Measurements from ENCODE around the gene GP1BA. TPM values are rescaled to one million over a fixed set of nuclear protein-coding genes. Genes with fewer than 3 reads are reported as not detected.

Gene GP1BA
- total and polyA plus RNA-seq, 10 of the 15 experiments (the other 5 are each of a cell fraction or from before 2014, with no cell fraction given): 0.04 to 0.67 (median 0.28) TPM; not detected in 1

DNA sequence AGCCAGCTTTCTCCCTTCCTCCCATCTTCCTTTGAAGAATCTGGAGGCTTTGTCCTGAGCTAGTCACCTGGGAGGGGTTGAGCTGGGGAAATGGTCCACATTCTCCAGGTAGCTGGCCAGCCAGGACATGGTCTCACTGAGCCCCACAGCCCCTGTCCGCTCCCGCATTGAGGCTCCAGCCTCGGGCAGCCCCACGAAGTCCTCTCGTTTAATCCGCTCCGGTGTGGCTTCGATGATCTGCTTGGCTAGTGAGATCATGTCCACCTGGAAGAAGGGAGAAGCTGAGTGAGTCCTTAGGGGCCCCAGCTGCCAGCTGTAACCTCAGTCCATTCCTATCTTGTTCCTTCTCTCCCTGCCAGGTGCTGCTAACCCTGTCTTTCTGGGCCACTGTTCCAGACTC, 38.2 kb downstream of the GP1BA start:
- H3K79me2 ChIP-seq (ENCODE audit: control insufficient read depth, insufficient read depth, low read length): peaks cover 27% of the 10 kb centered on the region
- ChIA-PET RAD21 (ENCODE audit: unreplicated experiment) (interaction anchor here (1.2 to 1.3 kb wide), 2 partner anchors 16 to 90 kb away, joined by 3 read pairs; no protein-coding TSS in a partner anchor), POLR2A (interaction anchor here (0.6 to 1.0 kb wide), 2 partner anchors 20 to 1787 kb away, joined by 4 read pairs; no protein-coding TSS in a partner anchor), SMC1A (ENCODE audit: uncharacterized antibody, unreplicated experiment) (interaction anchor here (1.5 to 2.7 kb wide), 3 partner anchors 30 to 61 kb away, joined by 3 to 9 read pairs (median 5); partner anchors contain the start of genes RNF167 and SLC25A11), CTCF (interaction anchor here (0.5 to 1.9 kb wide), 7 partner anchors 10 to 112 kb away, joined by 3 to 10 read pairs (median 4); partner anchors contain the start of genes CAMTA2, RNF167 and SLC25A11)
- FAIRE-seq: no peak
- no peak for DNase-seq (ENCODE audit: low read depth, low spot score)
- BruUV-seq (replicated peaks): no TSS peak
- peaks cover 14% of the 10 kb centered on the region for H3K4me1 ChIP-seq (ENCODE audit: control insufficient read depth, insufficient read depth, low read length)
- no peaks in the 10 kb centered on the region for H3K9me3 ChIP-seq (replicated peaks; ENCODE audit: control insufficient read depth, insufficient read depth, low read length)
- H3K27ac ChIP-seq (ENCODE audit: control insufficient read depth, insufficient read depth): no peak overlapping the region
- TF ChIP-seq CBX3 (IDR thresholded peaks at IDR 0.05; ENCODE audit: borderline replicate concordance, low read depth) (no peak), CHD4 (IDR thresholded peaks at IDR 0.05) (no peak), HCFC1 (IDR thresholded peaks at IDR 0.05; ENCODE audit: low read length) (no peak), BMI1 (IDR thresholded peaks at IDR 0.05; ENCODE audit: borderline replicate concordance) (no peak), RBBP5 (conservative IDR thresholded peaks at IDR 0.05) (no peak), MYC (IDR thresholded peaks at IDR 0.05; ENCODE audit: insufficient read depth, insufficient read length, insufficient replicate concordance, low read length, severe bottlenecking) (no peak)
- TF ChIP-seq, protein P1, sequence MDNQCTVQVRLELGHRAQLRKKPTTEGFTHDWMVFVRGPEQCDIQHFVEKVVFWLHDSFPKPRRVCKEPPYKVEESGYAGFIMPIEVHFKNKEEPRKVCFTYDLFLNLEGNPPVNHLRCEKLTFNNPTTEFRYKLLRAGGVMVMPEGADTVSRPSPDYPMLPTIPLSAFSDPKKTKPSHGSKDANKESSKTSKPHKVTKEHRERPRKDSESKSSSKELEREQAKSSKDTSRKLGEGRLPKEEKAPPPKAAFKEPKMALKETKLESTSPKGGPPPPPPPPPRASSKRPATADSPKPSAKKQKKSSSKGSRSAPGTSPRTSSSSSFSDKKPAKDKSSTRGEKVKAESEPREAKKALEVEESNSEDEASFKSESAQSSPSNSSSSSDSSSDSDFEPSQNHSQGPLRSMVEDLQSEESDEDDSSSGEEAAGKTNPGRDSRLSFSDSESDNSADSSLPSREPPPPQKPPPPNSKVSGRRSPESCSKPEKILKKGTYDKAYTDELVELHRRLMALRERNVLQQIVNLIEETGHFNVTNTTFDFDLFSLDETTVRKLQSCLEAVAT (IDR thresholded peaks at IDR 0.05): no peak
- TF ChIP-seq, protein P2, sequence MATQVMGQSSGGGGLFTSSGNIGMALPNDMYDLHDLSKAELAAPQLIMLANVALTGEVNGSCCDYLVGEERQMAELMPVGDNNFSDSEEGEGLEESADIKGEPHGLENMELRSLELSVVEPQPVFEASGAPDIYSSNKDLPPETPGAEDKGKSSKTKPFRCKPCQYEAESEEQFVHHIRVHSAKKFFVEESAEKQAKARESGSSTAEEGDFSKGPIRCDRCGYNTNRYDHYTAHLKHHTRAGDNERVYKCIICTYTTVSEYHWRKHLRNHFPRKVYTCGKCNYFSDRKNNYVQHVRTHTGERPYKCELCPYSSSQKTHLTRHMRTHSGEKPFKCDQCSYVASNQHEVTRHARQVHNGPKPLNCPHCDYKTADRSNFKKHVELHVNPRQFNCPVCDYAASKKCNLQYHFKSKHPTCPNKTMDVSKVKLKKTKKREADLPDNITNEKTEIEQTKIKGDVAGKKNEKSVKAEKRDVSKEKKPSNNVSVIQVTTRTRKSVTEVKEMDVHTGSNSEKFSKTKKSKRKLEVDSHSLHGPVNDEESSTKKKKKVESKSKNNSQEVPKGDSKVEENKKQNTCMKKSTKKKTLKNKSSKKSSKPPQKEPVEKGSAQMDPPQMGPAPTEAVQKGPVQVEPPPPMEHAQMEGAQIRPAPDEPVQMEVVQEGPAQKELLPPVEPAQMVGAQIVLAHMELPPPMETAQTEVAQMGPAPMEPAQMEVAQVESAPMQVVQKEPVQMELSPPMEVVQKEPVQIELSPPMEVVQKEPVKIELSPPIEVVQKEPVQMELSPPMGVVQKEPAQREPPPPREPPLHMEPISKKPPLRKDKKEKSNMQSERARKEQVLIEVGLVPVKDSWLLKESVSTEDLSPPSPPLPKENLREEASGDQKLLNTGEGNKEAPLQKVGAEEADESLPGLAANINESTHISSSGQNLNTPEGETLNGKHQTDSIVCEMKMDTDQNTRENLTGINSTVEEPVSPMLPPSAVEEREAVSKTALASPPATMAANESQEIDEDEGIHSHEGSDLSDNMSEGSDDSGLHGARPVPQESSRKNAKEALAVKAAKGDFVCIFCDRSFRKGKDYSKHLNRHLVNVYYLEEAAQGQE (IDR thresholded peaks at IDR 0.05; ENCODE audit: low read depth, low read length): no peak
- no peak overlapping the region for H2AFZ ChIP-seq (ENCODE audit: control insufficient read depth, low read depth, low read length)
- no peak for ATAC-seq
- peaks cover 15 to 18% of the 10 kb centered on the region in 2 experiments; a peak in 3 of 4 replicates for H3K36me3 ChIP-seq (ENCODE audit: control insufficient read depth in 2 of 2, insufficient read depth in 2 of 2, low read length in 1 of 2)
- WGBS (ENCODE audit: insufficient coverage, insufficient replicate concordance, low lambda C conversion rate, missing lambda C conversion rate): 98% methylated on average over 8 of the region's 8 CpGs
- in situ Hi-C loops (cut with MboI) (no loop called here), intact Hi-C loops (cut with micrococcal nuclease; ENCODE audit: unreplicated experiment) (no loop called here)
- H3K27me3 ChIP-seq (replicated peaks in 1 of 2; ENCODE audit: control insufficient read depth in 2 of 2, insufficient read depth in 2 of 2, low read length in 1 of 2): no peaks in the 10 kb centered on the region
- H3K4me3 ChIP-seq: no peak overlapping the region
- H3K4me2 ChIP-seq (ENCODE audit: control insufficient read depth, insufficient read depth): no peak overlapping the region
- H3K9ac ChIP-seq (ENCODE audit: control insufficient read depth, insufficient read depth, low read length): no peak overlapping the region
- no peaks in the 10 kb centered on the region for H4K20me1 ChIP-seq (ENCODE audit: control insufficient read depth, insufficient read depth)
